MCF 10A (cell line): ENCODE data around the gene ARHGAP15. TPM values are rescaled to one million over a fixed set of nuclear protein-coding genes. Genes with fewer than 3 reads are reported as not detected.

Experiments used
- BruUV-seq: library from RNA; stranded (reverse); fragments of 400-500 nt; replicated peaks from 2 replicates; lab custom pipeline; 2021; lab: Mats Ljungman, UMichigan
- CTCF ChIA-PET: fragments of 300-600 bp; sonication (Branson Sonifier 250); formaldehyde crosslinking; extraction: SDS; loops from one replicate; lab custom pipeline; 2021; ENCODE audit warnings: antibody characterized with exemption, inconsistent platforms; lab: Yijun Ruan, JAX
- POLR2A ChIA-PET: fragments of 300-600, 350-650 bp; sonication (Branson Sonifier 250); formaldehyde crosslinking; extraction: SDS; loops from one replicate; lab custom pipeline; 2020; ENCODE audit warnings: antibody characterized with exemption, inconsistent platforms; lab: Yijun Ruan, JAX
- DNase-seq: peaks from one replicate; pipeline ENCODE4 v3.0.0-alpha.2; 2018; ENCODE audit not compliant: unreplicated experiment
- H3K27ac Mint-ChIP-seq: one replicate; pipeline ENCODE4 v1.8.0; 2022; ENCODE audit warnings: mild to moderate bottlenecking, low read depth, mixed read lengths; ENCODE audit not compliant: unreplicated experiment
- H3K27me3 Mint-ChIP-seq: one replicate; pipeline ENCODE4 v1.8.0; 2022; ENCODE audit warnings: mixed read lengths; ENCODE audit not compliant: insufficient read depth, unreplicated experiment
- H3K36me3 Mint-ChIP-seq: one replicate; pipeline ENCODE4 v1.8.0; 2022; ENCODE audit warnings: mild to moderate bottlenecking, moderate library complexity, mixed read lengths; ENCODE audit not compliant: insufficient read depth, unreplicated experiment
- H3K4me1 Mint-ChIP-seq: one replicate; pipeline ENCODE4 v1.8.0; 2022; ENCODE audit warnings: mixed read lengths; ENCODE audit not compliant: insufficient read depth, unreplicated experiment
- H3K4me3 Mint-ChIP-seq: one replicate; pipeline ENCODE4 v1.8.0; 2022; ENCODE audit warnings: mild to moderate bottlenecking, moderate library complexity, mixed read lengths; ENCODE audit not compliant: unreplicated experiment
- H3K9me3 Mint-ChIP-seq: one replicate; pipeline ENCODE4 v1.8.0; 2022; ENCODE audit warnings: mixed read lengths; ENCODE audit not compliant: unreplicated experiment
- CTCF ChIP-seq: fragments of 200-600 bp; IDR thresholded peaks from one replicate; pipeline ENCODE4 v1.8.0; 2022; ENCODE audit warnings: antibody characterized with exemption, mild to moderate bottlenecking; ENCODE audit not compliant: unreplicated experiment
- intact Hi-C: fragments of 100-400 bp; cut with micrococcal nuclease; formaldehyde crosslinking; loops from 2 replicates; pipeline ENCODE4 v1.14.1; 2022
- total RNA-seq: library from RNA; stranded (reverse); gene quantifications from 2 replicates; pipeline ENCODE4 v1.2.3, GENCODE V29; 2022

The ARHGAP15 gene
- total RNA-seq, 1 experiment from 2014 or later = not detected

- no peaks in the 10 kb centered on the region for H3K36me3 Mint-ChIP-seq
- no peaks in the 10 kb centered on the region for H3K27me3 Mint-ChIP-seq
- no TSS peak for BruUV-seq
- TF ChIP-seq CTCF = no peak
- peaks cover 7% of the 10 kb centered on the region for H3K9me3 Mint-ChIP-seq
- no peaks in the 10 kb centered on the region for H3K4me1 Mint-ChIP-seq
- intact Hi-C loops = no loop called here
- no peak overlapping the region for H3K27ac Mint-ChIP-seq
- no peak for DNase-seq
- H3K4me3 Mint-ChIP-seq = no peak overlapping the region
- POLR2A ChIA-PET = interaction anchor here (0.8 to 1.1 kb wide), 3 partner anchors 10 to 281 kb away, joined by 3 read pairs; no protein-coding TSS in a partner anchor
- CTCF ChIA-PET = interaction anchor here (0.9 kb wide), 1 partner anchor 21 kb away, joined by 3 read pairs; no protein-coding TSS in a partner anchor
Observed at GRCh38 chr2:143545059-143545948, 416.1 kb downstream of the ARHGAP15 start.

GRCh38 chr2:143545949-143546255 is 416.7 kb downstream of the ARHGAP15 start:
- POLR2A ChIA-PET = interaction anchor here (0.5 to 1.1 kb wide), 4 partner anchors 9 to 1068 kb away, joined by 3 read pairs; no protein-coding TSS in a partner anchor
- intact Hi-C loops = no loop called here
- Mint-ChIP-seq H3K9me3 (peaks cover 4% of the 10 kb centered on the region), H3K4me3 (no peak overlapping the region), H3K27ac (no peak overlapping the region), H3K27me3 (no peaks in the 10 kb centered on the region), H3K36me3 (no peaks in the 10 kb centered on the region), H3K4me1 (no peaks in the 10 kb centered on the region)
- DNase-seq = no peak
- TF ChIP-seq CTCF = no peak
- CTCF ChIA-PET = no interaction called here
- no TSS peak for BruUV-seq

GRCh38 chr2:143548032-143548431 is 418.8 kb downstream of the ARHGAP15 start:
- no peak overlapping the region for H3K4me3 Mint-ChIP-seq
- intact Hi-C loops = no loop called here
- ChIA-PET POLR2A (no interaction called here), CTCF (no interaction called here)
- no peak for TF ChIP-seq CTCF
- H3K27me3 Mint-ChIP-seq = no peaks in the 10 kb centered on the region
- BruUV-seq = no TSS peak
- no peak for DNase-seq
- no peaks in the 10 kb centered on the region for H3K4me1 Mint-ChIP-seq
- H3K9me3 Mint-ChIP-seq = no peaks in the 10 kb centered on the region
- no peak overlapping the region for H3K27ac Mint-ChIP-seq
- no peaks in the 10 kb centered on the region for H3K36me3 Mint-ChIP-seq

- no peak for TF ChIP-seq CTCF
- DNase-seq = no peak
- CTCF ChIA-PET = no interaction called here
- H3K4me3 Mint-ChIP-seq = no peak overlapping the region
- POLR2A ChIA-PET = interaction anchor here (0.6 kb wide), 1 partner anchor 38 kb away, joined by 3 read pairs; no protein-coding TSS in a partner anchor
- intact Hi-C loops = no loop called here
- H3K36me3 Mint-ChIP-seq = no peaks in the 10 kb centered on the region
- no peak overlapping the region for H3K27ac Mint-ChIP-seq
- no TSS peak for BruUV-seq
- no peaks in the 10 kb centered on the region for H3K9me3 Mint-ChIP-seq
- no peaks in the 10 kb centered on the region for H3K27me3 Mint-ChIP-seq
- H3K4me1 Mint-ChIP-seq = no peaks in the 10 kb centered on the region
Observed at GRCh38 chr2:143550500-143550899, 421.3 kb downstream of the ARHGAP15 start.
